Measurements from ENCODE around the gene ZFY.

ZFY gene

DNA sequence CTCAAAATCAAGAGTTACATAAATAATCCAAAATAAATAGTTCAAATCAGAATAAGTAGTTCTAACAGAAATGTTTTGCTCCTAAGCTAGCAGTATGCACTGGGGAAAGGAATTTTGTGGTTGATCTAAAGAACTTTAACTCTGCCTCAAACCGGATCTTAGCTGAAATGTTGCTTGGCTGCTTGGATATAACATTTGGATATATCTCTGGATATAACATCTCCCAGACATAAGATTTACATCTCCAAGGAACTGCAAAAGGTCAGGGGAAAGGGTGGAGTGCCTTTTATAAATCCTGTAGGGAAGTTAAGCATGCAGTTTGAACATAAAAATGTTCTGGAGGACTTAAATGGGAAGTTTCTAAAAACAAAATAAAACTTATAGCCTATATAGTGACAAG, 83.4 kb downstream of the ZFY start:
- TF ChIP-seq MAX (IDR thresholded peaks at IDR 0.05; ENCODE audit: low read depth, low read length) (no peak), CTCF (IDR thresholded peaks at IDR 0.05; ENCODE audit: low read depth, low read length) (no peak), MYC (IDR thresholded peaks at IDR 0.05; ENCODE audit: low read depth, low read length) (no peak), POLR2A (IDR thresholded peaks at IDR 0.05; ENCODE audit: extremely low read depth, insufficient read length) (no peak)
- no peak for DNase-seq (ENCODE audit: low read depth)
- no peak overlapping the region for H3K4me3 ChIP-seq (ENCODE audit: low read depth, low read length)

DNA sequence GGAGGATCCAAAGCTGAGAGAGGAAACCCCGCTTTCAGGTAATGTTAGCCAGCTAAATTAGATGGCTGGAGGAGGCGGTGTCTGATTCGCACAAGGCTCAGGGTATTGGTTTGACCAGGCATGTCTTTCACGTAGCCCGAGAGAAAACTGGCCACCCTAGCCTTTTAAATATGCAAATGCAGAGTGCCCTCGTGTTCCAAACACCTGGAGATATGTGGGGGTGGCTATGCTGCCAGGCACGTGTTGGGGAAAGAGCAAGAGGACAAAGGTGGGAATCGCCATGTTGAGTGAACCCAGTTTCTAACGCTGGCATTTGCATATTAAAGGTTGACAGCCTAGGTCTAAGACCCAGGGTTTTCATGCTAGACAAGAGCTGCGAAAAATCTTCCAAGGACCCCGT, 84.4 kb downstream of the ZFY start:
- TF ChIP-seq MAX (IDR thresholded peaks at IDR 0.05; ENCODE audit: low read depth, low read length) (no peak), POLR2A (IDR thresholded peaks at IDR 0.05; ENCODE audit: extremely low read depth, insufficient read length) (no peak), CTCF (IDR thresholded peaks at IDR 0.05; ENCODE audit: low read depth, low read length) (no peak), MYC (IDR thresholded peaks at IDR 0.05; ENCODE audit: low read depth, low read length) (no peak)
- DNase-seq (ENCODE audit: low read depth): no peak
- H3K4me3 ChIP-seq (ENCODE audit: low read depth, low read length): no peak overlapping the region

- DNase-seq (ENCODE audit: low read depth): no peak
- H3K4me3 ChIP-seq (ENCODE audit: low read depth, low read length): no peak overlapping the region
- TF ChIP-seq CTCF (IDR thresholded peaks at IDR 0.05; ENCODE audit: low read depth, low read length) (no peak), POLR2A (IDR thresholded peaks at IDR 0.05; ENCODE audit: extremely low read depth, insufficient read length) (no peak), MYC (IDR thresholded peaks at IDR 0.05; ENCODE audit: low read depth, low read length) (no peak), MAX (IDR thresholded peaks at IDR 0.05; ENCODE audit: low read depth, low read length) (no peak)
Observed at GRCh38 chrY:3021176-3021575, 86.0 kb downstream of the ZFY start.

DNA sequence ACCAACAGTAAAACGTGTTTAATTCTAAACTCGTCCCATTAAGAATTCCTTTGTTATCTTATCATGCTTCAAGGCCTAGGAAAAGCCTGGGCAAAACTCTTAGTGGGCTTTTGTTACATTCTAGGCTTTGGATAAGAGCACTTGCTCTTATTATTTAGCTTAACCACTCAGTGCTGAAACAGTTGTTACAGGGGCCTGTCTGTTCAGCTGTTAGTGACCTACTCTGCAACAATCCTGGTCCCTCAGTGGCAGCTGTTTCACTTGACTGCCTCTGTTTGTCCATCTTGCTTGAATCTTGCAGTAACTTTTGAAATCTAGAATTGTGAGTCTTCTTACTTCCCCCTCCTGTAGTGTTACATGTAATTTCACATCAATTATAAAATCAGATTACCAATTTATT, 88.4 kb downstream of the ZFY start:
- TF ChIP-seq MAX (IDR thresholded peaks at IDR 0.05; ENCODE audit: low read depth, low read length) (no peak), MYC (IDR thresholded peaks at IDR 0.05; ENCODE audit: low read depth, low read length) (no peak), POLR2A (IDR thresholded peaks at IDR 0.05; ENCODE audit: extremely low read depth, insufficient read length) (no peak), CTCF (IDR thresholded peaks at IDR 0.05; ENCODE audit: low read depth, low read length) (no peak)
- DNase-seq (ENCODE audit: low read depth): no peak
- H3K4me3 ChIP-seq (ENCODE audit: low read depth, low read length): no peak overlapping the region

DNA sequence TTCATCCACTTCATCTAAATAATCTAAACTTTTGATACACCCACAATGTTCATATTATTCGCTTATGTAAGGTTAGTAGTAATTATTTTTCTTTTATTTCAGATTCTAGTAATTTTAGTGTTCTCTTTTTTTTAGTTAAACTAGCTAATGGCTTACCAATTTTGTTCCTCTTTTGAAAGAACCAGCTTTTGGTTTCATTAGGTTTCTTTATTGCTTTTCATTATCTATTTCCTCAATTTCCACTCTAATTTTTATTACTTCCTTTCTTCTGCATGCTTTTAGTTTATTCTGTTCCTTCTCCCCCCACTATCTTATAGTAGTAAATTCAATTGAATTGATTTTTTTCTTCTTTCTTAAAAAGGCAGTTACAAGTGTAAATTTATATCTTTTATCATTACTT, 90.2 kb downstream of the ZFY start:
- DNase-seq (ENCODE audit: low read depth): no peak
- no peak overlapping the region for H3K4me3 ChIP-seq (ENCODE audit: low read depth, low read length)
- no peak for TF ChIP-seq MYC (IDR thresholded peaks at IDR 0.05; ENCODE audit: low read depth, low read length)
- TF ChIP-seq MAX (IDR thresholded peaks at IDR 0.05; ENCODE audit: low read depth, low read length): no peak
- no peak for TF ChIP-seq CTCF (IDR thresholded peaks at IDR 0.05; ENCODE audit: low read depth, low read length)
- TF ChIP-seq POLR2A (IDR thresholded peaks at IDR 0.05; ENCODE audit: extremely low read depth, insufficient read length): no peak

Measured in NB4 (cell line).